GM19193 (cell line): ENCODE results near the gene JUNB.

Experiments
- POLR2A ChIP-seq: IDR thresholded peaks from 4 replicates; pipeline ENCODE4 v1.6.1; 2011; ENCODE audit not compliant: insufficient read depth, insufficient read length; ENCODE audit errors: extremely low read depth

JUNB gene

GRCh38 chr19:12806242-12807081 lies 15.2 kb downstream of the JUNB start, which contains the start of gene RNASEH2A:
Gene RNASEH2A, plus strand, starts transcription at chr19:12806584. Its CDS starts 90 bp downstream, at chr19:12806674.
- peak; percentile 86 for TF ChIP-seq POLR2A

- no peak for TF ChIP-seq POLR2A
Observed at GRCh38 chr19:12815088-12815487, 23.8 kb downstream of the JUNB start.

DNA sequence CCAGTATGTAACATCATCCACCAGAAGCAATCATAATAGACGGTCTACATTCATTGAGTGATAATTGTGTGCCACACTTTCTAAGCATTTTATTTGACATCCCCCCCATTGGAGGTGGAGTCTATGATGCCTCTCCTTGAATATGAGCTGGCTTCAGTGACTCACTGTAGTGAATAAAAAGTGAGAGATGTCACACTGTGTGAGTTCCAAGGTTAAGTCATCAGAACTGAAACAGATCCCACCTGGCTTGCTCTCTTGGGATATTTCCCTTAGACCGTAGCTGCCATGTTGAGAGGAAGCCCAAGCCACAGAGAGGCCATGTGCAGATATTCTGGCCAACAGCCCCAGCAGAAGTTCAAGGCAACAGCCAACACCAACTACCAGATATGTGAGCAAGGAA lies 30.5 kb downstream of the JUNB start:
- TF ChIP-seq POLR2A, result no peak

GRCh38 chr19:12825254-12826131 lies 34.2 kb downstream of the JUNB start:
- no peak for TF ChIP-seq POLR2A

GRCh38 chr19:12828494-12828893 lies 37.2 kb downstream of the JUNB start:
- TF ChIP-seq POLR2A, result no peak

DNA sequence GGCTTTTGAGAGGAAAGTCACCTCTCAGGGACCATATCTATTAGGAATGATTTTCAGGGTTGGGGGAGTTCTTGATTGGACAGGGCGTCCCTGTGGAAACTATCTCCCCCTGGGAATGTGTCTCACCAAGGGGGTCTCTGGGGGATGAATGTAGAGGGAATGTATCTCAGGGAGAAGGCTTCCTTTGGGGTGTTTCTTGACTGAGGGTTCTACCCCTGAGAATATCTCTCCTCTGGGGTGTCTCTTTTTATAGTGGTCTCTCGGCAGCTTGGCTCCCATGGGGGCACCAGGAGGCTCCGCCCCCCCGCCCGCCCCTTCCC lies 42.1 kb downstream of the JUNB start:
- no peak for TF ChIP-seq POLR2A

GRCh38 chr19:12833738-12834565 lies 42.7 kb downstream of the JUNB start:
- TF ChIP-seq POLR2A, result no peak

- no peak for TF ChIP-seq POLR2A
Observed at GRCh38 chr19:12834566-12834943, 43.3 kb downstream of the JUNB start, which contains the start of gene RTBDN. Gene RTBDN, minus strand, starts transcription at chr19:12834579. Its CDS starts 4,600 bp downstream, at chr19:12829979.

DNA sequence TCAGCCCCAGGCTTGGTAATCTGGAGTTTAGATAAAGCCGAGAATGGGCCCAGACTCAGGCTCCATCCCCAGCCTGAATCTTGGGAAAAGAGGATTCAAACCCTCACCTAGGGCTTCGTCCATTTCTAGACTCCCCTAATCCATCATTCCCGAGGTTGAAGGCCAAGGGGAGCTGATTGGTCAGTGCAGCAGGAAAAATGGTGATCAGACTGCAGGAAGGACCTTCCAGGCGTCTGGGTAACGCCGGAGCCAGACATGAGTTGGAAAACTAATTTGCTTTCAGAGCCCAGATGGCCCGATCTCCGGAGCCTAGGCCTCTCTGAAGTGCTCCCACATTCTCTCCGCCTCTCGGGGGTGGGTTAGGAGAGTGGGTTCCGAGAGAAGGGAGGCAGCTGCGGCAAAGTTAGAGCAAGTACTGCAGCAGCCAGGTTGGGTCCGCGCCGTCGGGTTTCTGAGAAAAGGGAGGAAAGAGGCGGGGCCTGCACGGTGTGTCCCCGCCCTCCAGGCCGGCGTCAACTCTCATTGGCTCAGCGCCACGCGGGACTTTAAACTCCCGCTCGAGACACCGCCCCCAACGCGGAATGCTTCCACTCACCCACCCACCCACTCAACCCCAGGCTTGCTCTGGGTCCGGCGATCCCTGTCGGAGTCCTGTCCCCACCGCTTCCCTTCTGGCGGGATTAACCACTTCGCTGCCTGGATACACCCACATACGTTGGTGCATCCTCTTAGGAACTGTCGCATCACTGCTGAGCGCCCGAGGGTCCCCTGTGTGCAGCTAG lies 43.9 kb downstream of the JUNB start:
- TF ChIP-seq POLR2A, result no peak

DNA sequence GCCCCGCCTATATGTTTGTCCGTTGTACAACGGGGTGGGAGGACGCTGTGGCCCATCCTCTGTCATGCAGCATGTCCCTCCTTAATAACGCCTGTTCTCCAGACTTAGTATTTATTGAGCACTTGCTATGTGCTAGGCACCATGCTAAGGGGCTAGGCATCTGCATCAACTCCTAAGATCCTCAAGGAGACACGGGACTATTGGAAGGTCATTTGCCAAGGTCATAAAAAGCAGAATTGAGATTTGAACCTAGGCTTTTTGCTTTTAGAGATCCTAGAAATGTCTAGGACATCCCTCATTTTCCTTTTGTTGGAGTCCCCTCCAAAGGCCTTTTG lies 45.2 kb downstream of the JUNB start:
- TF ChIP-seq POLR2A, result no peak

DNA sequence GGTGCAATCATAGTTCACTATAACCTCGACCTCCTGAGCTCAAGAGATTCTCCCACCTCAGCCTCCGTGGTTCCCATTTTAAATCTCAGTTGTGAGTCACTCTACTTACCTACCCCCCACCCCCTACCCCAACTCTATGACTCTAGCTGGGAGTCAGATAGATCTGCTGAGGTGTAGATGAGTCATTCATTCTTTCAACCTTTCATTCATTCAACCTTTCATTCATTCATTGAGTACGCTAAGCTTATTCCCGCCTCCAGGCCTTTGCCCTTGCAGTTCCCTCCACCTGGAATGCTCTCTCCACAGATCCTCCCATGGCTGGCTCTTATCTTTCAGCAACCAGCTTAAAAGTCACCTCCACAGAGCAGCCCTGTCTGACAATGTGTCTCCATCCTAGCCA lies 45.9 kb downstream of the JUNB start:
- no peak for TF ChIP-seq POLR2A

- TF ChIP-seq POLR2A, result no peak
Observed at GRCh38 chr19:12838182-12838885, 47.0 kb downstream of the JUNB start, which contains the start of gene MAST1. Gene MAST1, plus strand, starts transcription at chr19:12838515. Its CDS starts 58 bp downstream, at chr19:12838573.
